SKM-1 treated with dmso at 0.1 percent for 144 hours (cell line): ENCODE data around the gene MED14.

Experiments used
- DNase-seq: peaks from one replicate; lab custom pipeline; 2025; ENCODE audit not compliant: unreplicated experiment; lab: John Stamatoyannopoulos, UW

MED14 gene

GRCh38 chrX:40663880-40664630, 71.3 kb downstream of the MED14 start:
- DNase-seq: no peak

- no peak for DNase-seq
These were observed 72.1 kb downstream of the MED14 start for GRCh38 chrX:40663078-40663740.

GRCh38 chrX:40661489-40661888, 73.9 kb downstream of the MED14 start:
- no peak for DNase-seq

- no peak for DNase-seq
These were observed 75.0 kb downstream of the MED14 start for GRCh38 chrX:40660381-40660780.

GRCh38 chrX:40653535-40653934, 81.8 kb downstream of the MED14 start:
- DNase-seq: no peak

GRCh38 chrX:40652664-40653063, 82.7 kb downstream of the MED14 start:
- no peak for DNase-seq

GRCh38 chrX:40651620-40652223, 83.6 kb downstream of the MED14 start:
- peak; percentile 25 for DNase-seq

GRCh38 chrX:40647307-40648197, 87.8 kb downstream of the MED14 start, which contains the start of gene CXorf38:
Gene CXorf38, minus strand, starts transcription at chrX:40647561. Its CDS starts 41 bp downstream, at chrX:40647520.
- peak; percentile 62 for DNase-seq

GRCh38 chrX:40646489-40647306, 88.6 kb downstream of the MED14 start:
- DNase-seq: no peak

- DNase-seq: peak; percentile 71
These were observed 90.5 kb downstream of the MED14 start for GRCh38 chrX:40644821-40645358.

GRCh38 chrX:40644176-40644575, 91.2 kb downstream of the MED14 start:
- DNase-seq: peak; percentile 87

GRCh38 chrX:40637687-40638086, 97.7 kb downstream of the MED14 start:
- no peak for DNase-seq

- DNase-seq: no peak
These were observed 103.1 kb downstream of the MED14 start for GRCh38 chrX:40632199-40632598.

- no peak for DNase-seq
These were observed 106.8 kb downstream of the MED14 start for GRCh38 chrX:40628506-40628905.

- no peak for DNase-seq
These were observed 110.0 kb downstream of the MED14 start for GRCh38 chrX:40625294-40625693.

- DNase-seq: no peak
These were observed 111.7 kb downstream of the MED14 start for GRCh38 chrX:40623665-40624064.

- no peak for DNase-seq
These were observed 112.2 kb downstream of the MED14 start, which contains the start of gene MPC1L for GRCh38 chrX:40623139-40623536. Gene MPC1L, plus strand, starts transcription at chrX:40623428. Its CDS starts 138 bp downstream, at chrX:40623566.

GRCh38 chrX:40622479-40623138, 112.7 kb downstream of the MED14 start:
- no peak for DNase-seq

GRCh38 chrX:40617566-40617965, 117.8 kb downstream of the MED14 start:
- no peak for DNase-seq
